RWPE1 (cell line): Measurements from ENCODE around the gene HTR7.

Source experiments
- CTCF ChIA-PET: fragments of 350-600 bp; sonication (Branson Sonifier 250); formaldehyde crosslinking; extraction: SDS; loops from one replicate; lab custom pipeline; 2021; lab: Yijun Ruan, JAX
- POLR2A ChIA-PET: fragments of 400-600 bp; formaldehyde crosslinking; extraction: SDS; loops from one replicate; lab custom pipeline; 2020; ENCODE audit warnings: antibody characterized with exemption; ENCODE audit not compliant: low non-redundant PET; lab: Yijun Ruan, JAX
- DNase-seq: peaks from one replicate; pipeline ENCODE4 v3.0.0; 2012; ENCODE audit warnings: low spot score
- H3K27ac ChIP-seq: fragments of 450-650 bp; 2 replicates; pipeline ENCODE4 v1.5.1; 2017
- TF ChIP-seq, protein P1 (sequence below): fragments of 450-650 bp; conservative IDR thresholded peaks from 2 replicates; pipeline ENCODE4 v1.5.1; 2017; ENCODE audit warnings: low read depth, mild to moderate bottlenecking

HTR7 gene

GRCh38 chr10:90707657-90708056 is 150.2 kb downstream of the HTR7 start:
- TF ChIP-seq, protein P1, sequence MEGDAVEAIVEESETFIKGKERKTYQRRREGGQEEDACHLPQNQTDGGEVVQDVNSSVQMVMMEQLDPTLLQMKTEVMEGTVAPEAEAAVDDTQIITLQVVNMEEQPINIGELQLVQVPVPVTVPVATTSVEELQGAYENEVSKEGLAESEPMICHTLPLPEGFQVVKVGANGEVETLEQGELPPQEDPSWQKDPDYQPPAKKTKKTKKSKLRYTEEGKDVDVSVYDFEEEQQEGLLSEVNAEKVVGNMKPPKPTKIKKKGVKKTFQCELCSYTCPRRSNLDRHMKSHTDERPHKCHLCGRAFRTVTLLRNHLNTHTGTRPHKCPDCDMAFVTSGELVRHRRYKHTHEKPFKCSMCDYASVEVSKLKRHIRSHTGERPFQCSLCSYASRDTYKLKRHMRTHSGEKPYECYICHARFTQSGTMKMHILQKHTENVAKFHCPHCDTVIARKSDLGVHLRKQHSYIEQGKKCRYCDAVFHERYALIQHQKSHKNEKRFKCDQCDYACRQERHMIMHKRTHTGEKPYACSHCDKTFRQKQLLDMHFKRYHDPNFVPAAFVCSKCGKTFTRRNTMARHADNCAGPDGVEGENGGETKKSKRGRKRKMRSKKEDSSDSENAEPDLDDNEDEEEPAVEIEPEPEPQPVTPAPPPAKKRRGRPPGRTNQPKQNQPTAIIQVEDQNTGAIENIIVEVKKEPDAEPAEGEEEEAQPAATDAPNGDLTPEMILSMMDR = no peak
- H3K27ac ChIP-seq = no peak overlapping the region
- ChIA-PET CTCF (no interaction called here), POLR2A (no interaction called here)
- no peak for DNase-seq

DNA sequence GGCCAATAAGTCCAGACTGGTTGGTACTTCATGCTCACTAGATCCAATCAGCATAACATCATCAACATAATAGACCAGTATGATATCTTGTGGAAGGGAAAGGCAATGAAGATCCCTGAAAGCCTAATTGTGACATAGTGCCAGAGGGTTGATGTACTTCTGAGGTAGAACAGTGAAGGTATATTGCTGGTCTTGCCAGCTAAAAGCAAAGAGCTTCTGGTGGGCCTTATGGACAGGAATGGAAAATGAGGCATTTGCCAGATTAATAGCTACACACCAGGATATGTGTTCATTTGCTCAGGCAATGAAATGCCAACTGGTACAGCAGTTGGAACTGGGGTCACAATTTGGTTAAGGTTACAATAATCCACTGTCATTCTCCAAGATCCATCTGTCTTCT is 156.4 kb downstream of the HTR7 start:
- TF ChIP-seq, protein P1 = no peak
- ChIA-PET CTCF (no interaction called here), POLR2A (no interaction called here)
- no peak overlapping the region for H3K27ac ChIP-seq
- DNase-seq = no peak

DNA sequence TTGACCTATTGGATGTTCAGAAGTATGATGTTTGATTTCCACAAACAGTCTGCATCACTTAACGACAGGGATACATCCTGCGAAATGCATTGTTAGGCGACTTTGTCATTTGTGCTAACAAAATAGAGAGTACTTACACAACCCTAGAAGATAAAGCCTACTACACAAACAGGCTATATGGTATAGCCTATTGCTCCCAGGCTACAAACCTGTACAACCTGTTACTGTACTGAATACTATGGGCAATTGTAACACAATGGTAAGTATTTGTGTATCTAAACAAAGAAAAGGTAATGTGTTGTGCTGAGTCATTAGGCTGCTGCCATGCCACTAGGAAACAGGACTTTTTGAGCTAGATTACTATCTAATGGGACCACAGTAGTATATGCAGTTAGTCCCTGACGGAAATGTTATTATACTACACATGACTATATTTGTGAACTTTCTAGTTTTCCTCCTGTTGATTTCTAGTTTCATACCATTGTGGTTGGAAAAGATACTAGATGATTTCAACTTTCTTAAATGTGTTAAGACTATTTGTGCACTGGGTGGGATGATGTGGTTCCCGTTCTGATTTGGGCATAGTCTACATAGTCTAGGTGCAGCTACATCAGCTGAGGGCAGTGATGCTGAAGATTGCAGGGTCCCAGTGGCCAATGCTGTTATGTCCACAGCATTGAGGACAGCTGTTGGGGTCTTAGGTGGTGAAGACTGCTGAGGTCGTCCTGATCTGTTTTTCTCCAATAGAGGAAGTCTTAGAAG is 161.7 kb downstream of the HTR7 start:
- DNase-seq = no peak
- TF ChIP-seq, protein P1 = no peak
- H3K27ac ChIP-seq = no peak overlapping the region
- ChIA-PET CTCF (no interaction called here), POLR2A (no interaction called here)
